ENCODE data around the gene PRKRA.

- TF ChIP-seq, protein P1, sequence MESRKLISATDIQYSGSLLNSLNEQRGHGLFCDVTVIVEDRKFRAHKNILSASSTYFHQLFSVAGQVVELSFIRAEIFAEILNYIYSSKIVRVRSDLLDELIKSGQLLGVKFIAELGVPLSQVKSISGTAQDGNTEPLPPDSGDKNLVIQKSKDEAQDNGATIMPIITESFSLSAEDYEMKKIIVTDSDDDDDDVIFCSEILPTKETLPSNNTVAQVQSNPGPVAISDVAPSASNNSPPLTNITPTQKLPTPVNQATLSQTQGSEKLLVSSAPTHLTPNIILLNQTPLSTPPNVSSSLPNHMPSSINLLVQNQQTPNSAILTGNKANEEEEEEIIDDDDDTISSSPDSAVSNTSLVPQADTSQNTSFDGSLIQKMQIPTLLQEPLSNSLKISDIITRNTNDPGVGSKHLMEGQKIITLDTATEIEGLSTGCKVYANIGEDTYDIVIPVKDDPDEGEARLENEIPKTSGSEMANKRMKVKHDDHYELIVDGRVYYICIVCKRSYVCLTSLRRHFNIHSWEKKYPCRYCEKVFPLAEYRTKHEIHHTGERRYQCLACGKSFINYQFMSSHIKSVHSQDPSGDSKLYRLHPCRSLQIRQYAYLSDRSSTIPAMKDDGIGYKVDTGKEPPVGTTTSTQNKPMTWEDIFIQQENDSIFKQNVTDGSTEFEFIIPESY (CRISPR knock-in tag; IDR thresholded peaks at IDR 0.05) = no peak
- TF ChIP-seq CBX3 (IDR thresholded peaks at IDR 0.05; ENCODE audit: borderline replicate concordance in 1 of 2, low read length in 2 of 2) = no peak
Measured at GRCh38 chr2:178499640-178500039, 48.7 kb upstream of the PRKRA start.

Measured in K562 (cell line).